ENCODE results near the gene MYL12A. TPM values are rescaled to one million over a fixed set of nuclear protein-coding genes. Genes with fewer than 3 reads are reported as not detected.

The MYL12A gene
- total and polyA plus RNA-seq, 2 of the 13 experiments (the other 11 are each of a cell fraction or from before 2014, with no cell fraction given), result 261 to 277 TPM

- TF ChIP-seq ZNF609 (CRISPR knock-in tag; IDR thresholded peaks at IDR 0.05; ENCODE audit: borderline replicate concordance) (peak; percentile 65; the same call in 1 of the 2 replicates), CEBPZ (IDR thresholded peaks at IDR 0.05; ENCODE audit: low read length) (no peak), ARNT (IDR thresholded peaks at IDR 0.05) (no peak), SPEN (CRISPR knock-in tag; IDR thresholded peaks at IDR 0.05; ENCODE audit: low read depth) (0 out of 2 replicates have a peak, but pooled peaks have one; percentile 31), ZNF7 (CRISPR knock-in tag; IDR thresholded peaks at IDR 0.05) (no peak), SALL2 (CRISPR knock-in tag; IDR thresholded peaks at IDR 0.05) (no peak), ZNF280D (CRISPR knock-in tag; IDR thresholded peaks at IDR 0.05) (peak; percentile 49; the same call in 1 of the 2 replicates), KLF11 (CRISPR knock-in tag; IDR thresholded peaks at IDR 0.05) (peak; percentile 87), ZKSCAN8 (CRISPR knock-in tag; IDR thresholded peaks at IDR 0.05; ENCODE audit: borderline replicate concordance) (peak; percentile 52; the same call in 1 of the 2 replicates), ZNF33A (CRISPR knock-in tag; IDR thresholded peaks at IDR 0.05; ENCODE audit: borderline replicate concordance) (no peak; the same call in 1 of the 2 replicates), DMAP1 (CRISPR knock-in tag; IDR thresholded peaks at IDR 0.05) (peak; percentile 34; the same call in 1 of the 2 replicates), ZNF276 (CRISPR knock-in tag; IDR thresholded peaks at IDR 0.05; ENCODE audit: low read depth) (no peak), ZNF234 (CRISPR knock-in tag; conservative IDR thresholded peaks at IDR 0.05) (no peak), CCAR2 (optimal IDR thresholded peaks at IDR 0.05; ENCODE audit: low read depth, low read length) (peak; percentile 47), ZNF333 (CRISPR knock-in tag; IDR thresholded peaks at IDR 0.05; ENCODE audit: borderline replicate concordance) (no peak)
Observed at GRCh38 chr18:3245853-3246634, 1.6 kb upstream of the MYL12A start (continued).
